ENCODE measurements around the gene ADAMTS17.

The ADAMTS17 gene

DNA sequence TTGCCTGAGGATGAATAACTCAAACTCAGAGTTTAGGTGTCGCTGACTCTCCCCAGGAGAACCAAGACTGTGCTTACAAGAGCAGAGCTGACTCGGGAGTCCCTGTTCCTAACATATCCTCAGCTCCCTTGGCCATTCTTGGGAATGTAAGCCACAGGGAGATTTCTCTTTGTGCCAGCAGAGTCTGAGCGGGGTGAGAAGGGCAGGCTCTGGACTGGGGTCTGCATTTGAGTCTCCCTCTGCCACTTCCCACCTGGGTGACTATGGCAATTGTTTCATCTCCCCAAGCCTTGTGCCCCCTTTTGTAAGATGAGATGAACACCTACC is 126.0 kb downstream of the ADAMTS17 start:
- DNase-seq, result no peak

DNA sequence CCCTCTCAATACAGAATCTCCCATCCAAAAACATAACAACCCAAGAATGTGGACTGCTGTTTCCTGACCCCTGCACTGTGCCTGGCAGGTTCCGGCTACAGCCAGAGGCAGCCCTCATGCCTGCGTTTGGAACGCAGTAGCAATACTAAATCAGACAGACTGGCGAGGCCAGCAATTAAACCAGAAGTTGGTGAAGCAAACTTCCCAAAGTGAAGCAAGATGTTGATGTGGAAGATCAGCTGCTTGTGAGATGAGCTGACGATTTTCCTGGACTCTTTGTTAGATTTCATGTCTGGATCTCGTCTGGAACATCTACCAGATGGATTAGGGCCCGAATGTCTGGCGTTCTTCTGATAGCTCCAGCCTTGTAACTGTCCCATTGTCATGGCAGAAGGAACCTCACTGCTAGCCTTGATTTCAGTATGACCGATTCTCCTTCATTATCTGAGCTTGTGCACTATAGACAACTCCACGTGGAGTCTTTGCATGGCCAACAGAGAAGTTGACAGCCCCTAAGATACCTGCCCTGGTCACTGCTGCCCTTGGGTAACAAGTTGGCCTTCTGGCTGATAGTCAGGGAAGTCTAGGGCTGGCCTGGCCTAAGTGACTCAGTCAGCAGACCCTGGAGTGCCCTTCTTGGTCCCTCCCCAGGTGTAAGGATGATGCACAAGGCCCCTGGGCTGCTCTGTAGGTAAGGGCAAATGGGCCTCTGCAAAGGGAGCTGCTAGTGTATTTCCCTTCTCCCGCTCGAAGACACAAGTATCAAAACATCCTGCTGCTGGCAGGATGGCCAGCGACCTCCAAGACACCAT is 126.5 kb downstream of the ADAMTS17 start:
- DNase-seq, result no peak

DNA sequence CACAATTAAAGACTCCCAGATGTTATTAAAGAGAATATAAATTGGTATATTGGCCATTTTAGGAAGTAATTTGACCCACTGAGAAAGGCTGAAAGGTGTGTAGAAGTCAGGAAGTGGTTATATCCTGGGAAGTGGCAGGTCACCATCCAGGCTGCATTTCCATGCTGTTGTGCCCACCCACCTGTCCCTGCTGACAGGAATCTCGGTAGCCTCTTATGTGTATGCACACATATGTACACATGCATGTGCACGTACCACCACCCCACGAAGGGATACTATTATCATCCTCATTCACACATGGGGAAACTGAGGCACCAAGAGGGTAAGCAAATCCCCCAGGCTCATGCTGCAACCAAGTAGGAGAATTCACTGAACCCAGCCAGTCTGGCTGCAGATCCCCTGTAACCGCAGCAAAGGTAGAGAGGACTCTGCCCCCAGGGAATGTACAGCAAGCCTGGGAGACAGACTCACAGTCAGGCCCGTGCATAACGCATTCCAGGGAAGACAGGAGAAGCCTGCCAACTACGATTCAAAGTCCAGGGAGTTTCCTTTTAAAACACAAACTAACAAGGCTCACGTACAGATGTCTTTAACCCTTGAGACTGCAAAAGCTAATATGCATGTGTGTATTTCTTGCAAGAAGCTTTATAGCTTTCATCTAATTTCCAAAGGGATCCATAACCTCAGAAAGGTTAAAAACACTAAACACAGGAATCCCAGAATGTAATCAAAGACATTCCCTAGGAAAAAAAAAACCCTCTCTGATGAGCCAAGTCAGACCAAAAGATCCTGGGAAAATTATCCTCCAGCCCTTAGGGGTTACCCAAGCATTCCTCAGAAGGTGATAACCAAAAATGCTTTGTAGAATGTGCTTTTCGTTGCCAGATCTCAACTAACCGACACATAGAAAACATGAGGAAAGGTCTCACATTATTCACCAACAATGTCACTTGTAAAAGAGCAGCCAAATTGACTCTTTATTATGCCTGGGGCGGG is 129.6 kb downstream of the ADAMTS17 start:
- no peak for DNase-seq

DNA sequence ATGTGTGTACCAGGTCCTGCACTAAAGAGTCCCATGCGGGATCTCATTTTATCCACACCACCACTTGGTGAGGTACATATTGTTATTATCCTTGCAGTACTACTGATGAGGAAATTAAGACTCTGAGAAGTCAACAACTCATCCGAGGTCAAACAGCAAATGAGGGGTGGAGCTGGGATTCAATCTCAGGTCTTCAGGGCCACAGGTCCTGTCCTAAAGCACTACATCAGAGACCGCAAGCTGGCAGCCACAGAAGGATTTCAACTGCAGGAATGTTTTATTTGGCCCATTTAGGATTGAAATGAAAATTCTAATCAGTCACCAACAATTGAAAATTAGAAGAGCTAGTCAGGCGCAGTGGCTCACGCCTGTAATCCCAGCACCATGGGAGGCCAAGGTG is 131.4 kb downstream of the ADAMTS17 start:
- no peak for DNase-seq

DNA sequence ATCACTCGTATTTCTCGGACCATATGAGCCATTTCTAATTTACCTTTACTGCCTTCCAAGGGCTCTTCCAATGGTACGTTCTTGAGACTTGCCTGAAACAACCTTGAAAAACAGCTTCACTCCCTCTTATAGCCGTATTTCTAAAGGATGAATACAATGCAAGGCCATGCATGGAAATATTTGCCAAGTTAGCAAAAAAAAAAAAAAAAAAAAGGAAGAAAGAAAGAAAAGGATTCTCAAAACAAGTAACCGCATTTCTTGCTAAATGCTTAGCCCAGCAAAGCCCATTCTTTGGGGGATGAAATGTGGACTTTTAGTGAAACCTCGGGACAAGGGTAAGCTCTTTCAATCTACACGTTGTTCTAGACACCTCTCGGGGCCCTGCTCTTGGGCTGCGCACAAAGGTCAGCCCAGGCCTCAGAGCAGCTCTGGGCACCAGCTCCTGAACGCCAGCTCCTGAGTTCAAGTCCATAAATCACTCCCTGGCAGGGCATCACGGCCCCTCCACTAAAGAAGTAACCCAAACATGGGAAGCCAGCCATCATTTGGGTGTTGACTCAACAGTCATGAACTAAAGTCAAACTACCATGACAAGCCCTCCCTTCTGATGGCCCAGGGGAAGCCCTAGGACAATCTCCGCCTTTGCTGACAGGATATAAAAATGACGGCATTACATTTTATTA is 132.7 kb downstream of the ADAMTS17 start:
- DNase-seq, result no peak

DNA sequence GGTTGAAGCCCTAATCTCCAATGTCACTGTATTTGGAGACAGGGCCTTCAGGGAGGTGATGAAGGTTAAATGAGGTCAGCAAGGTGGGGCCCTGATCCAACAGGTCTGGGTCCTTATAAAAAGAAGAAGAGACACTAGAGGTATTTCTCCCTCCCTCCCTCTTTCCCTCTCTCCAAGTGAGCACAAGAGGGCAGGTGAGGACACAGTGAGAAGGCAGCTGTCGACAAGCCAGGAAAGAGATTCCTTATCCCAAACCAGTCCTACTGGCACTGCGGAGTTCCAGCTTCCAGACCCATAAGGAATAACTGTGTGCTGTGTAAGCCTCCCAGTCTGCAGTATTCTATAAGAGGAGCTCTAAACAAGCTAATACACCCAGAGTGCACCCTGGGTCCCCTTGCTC is 134.7 kb downstream of the ADAMTS17 start:
- DNase-seq, result no peak

DNA sequence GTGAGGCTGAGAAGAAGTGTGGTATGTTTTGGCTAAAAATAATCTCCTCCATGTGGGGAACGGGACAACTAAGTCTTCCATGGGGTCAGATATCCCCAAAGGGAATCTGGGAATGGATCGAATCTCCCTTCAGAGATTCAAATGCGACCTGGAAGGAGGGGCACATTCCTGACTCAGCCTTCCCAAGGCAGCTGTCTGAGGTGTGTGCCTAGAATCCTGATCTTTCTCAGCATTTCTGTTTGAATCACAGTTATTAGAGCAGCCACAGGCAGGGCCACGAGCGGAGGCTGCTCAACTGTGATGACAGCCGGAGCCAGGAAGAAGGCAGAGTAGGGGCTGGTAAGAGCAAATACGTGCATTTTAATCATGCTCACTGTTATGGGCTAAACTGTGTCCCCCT is 135.1 kb downstream of the ADAMTS17 start:
- DNase-seq, result no peak

DNA sequence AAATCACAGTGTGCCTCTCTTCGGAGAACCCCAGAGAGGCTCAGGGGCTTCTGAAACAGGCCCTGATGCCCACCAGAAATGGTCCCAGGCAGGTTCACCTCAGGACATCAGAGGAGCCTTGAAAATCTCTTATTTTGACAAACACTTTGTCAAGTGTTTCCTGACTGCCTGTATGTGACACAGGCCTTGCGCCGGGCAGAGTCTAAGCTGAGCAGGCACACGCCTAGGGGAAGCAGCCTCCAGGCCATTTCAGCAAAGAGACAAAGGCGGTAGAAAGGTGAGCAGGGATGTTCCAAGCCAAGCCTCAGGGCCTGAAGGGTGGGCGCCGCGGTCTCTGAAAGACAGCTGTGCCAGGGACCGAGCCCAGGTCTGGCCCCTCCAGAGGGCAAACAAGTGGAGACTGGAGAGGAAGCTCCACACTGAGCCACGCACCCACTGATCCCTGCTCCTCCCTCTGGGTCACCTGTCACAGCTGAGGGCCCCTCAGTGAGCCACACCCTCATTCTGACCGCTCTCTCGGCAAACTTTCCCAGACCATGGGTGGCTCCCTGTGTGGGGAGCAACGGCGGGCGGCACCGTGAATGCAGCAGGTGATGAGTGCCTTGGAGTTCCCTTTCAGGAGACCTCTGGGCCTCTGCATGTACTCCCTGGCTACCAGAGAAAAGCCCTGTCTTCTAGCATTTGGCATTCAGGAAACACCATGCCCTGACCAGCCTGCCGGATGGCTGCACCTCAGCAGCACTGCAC is 136.1 kb downstream of the ADAMTS17 start:
- DNase-seq, result no peak

DNA sequence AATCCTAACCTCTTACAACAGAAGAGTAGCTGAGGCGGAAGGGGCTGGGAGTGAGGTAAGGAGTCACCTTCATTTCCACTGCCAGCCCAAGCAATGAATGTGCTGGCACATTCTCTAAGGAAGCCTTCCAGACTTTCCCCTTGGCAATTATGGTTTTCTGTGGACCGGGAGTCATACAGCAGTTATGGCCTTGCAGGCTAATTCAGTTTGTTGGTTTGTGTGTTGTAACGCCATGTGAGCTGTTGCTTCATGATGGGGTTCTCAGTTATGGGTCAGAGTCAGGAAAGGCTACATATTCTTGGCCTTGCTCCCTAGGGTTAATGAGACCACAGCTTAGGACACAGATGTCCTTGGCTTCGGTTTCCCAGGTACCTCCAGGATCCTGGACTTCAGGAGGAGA is 137.0 kb downstream of the ADAMTS17 start:
- no peak for DNase-seq

DNA sequence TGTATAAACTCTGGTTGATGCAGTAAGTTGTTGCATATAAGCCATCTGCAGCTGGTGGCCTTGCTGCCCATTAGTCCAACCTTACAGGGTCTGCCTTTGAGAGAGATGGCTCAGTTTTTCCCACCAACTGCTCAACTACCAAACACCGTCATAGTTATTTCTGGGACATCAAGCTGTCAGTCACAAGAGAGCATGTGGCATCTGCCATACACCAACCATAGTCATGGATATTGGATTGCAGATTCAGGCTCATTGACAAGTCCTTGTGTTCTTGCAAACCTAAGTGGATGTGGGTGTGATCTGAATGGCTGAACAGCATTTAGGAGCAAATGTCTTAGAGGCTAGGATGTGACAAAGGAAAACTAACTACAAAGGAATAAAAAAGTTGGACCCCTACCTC is 137.6 kb downstream of the ADAMTS17 start:
- DNase-seq, result no peak

DNA sequence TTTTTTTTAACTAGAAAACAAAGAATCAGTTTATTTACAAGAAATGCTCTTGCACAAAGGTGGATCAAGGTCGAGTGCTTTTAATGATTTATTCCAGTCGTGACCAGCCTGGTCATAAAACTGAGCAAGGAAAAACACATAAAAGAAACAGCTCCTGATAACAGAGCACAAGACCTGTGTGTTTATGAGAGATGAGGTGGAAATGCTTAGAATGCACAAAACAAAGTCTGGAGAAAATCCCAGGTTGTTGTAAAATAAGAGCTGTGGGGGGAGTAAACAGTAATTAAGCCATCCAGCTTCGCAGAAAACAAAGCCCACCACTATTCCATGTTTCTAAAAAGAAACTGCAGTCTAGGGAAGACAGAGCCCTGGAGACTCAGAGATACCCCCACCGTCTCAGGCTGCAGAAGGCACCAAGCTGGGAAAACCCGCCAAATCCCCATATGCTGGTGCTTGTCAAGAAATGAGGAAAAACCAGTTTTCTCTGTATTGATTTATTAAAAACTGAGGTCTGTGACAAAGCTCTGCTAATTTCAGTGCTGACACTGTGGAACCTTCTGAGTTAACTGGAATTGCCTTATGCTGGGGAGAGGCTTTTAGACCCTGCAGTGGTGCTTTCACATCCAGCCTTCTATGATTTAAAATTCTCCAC is 139.3 kb downstream of the ADAMTS17 start:
- no peak for DNase-seq

DNA sequence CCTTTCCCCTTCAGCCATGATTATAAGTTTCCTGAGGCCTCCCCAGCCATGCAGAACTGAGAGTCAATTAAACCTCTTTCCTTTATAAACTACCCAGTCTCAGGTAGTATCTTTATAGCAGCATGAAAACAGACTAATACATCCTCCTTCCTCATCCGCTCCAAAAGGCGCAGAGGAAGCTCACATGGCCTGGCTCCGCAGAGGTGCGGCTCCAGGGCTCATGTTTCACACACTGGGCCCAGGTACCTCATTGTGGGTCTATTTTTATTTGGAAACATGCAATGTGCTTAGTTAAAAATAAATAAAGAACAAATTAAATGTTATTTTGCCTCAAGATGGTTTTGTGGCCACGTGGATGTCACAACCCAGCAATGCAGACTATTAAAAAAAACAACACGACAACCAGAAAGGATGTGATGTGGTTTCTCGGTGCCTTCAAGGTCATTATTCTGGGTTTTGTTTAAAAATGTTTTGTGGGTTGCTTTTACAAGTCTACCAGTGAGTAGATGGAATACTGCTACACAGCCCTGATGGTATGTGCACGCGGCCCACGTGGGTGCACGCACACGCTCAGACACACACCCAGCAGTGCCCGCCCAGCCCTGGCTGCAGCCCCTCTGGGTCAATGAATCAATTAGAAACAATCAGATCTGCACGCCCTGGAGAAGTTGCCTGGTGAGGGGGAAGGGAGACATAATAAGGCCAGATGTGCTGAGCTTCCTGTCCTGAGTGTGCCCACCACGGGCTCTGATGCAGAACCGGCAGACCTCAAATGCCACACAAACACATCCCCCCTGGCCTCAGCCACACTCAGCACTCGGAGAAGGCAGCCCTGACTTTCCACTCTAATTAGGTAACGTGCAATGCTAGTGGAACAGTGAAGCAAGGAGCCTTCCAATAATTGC is 140.1 kb downstream of the ADAMTS17 start:
- DNase-seq, result no peak

DNA sequence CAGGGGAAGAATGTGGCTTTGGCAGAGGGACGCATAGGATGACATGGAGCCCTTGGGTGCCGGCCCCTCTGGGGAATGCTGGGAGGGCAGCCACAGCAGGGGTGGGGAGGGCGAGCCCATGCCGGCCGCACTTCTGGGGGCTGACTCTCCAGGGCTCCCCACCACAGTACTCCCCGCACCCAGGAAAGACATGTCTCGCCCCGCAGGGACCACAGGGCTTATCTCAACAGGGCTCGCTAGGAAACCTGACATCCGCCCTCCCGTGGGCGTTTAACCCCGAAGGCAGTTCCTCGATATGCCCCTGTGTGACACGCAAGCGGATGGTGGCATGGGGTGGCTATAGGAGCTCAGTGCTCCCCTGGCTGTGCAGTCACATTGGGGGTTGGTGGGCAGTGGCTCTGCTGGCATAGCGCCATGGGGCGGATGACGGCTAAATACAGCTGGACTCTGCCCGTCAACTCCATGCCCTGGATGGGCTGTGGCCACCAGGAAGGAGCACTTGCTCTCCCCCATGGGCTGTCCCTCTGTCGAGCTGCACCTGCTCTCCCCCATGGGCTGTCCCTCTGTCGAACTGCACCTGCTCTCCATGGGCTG is 141.4 kb downstream of the ADAMTS17 start:
- no peak for DNase-seq

DNA sequence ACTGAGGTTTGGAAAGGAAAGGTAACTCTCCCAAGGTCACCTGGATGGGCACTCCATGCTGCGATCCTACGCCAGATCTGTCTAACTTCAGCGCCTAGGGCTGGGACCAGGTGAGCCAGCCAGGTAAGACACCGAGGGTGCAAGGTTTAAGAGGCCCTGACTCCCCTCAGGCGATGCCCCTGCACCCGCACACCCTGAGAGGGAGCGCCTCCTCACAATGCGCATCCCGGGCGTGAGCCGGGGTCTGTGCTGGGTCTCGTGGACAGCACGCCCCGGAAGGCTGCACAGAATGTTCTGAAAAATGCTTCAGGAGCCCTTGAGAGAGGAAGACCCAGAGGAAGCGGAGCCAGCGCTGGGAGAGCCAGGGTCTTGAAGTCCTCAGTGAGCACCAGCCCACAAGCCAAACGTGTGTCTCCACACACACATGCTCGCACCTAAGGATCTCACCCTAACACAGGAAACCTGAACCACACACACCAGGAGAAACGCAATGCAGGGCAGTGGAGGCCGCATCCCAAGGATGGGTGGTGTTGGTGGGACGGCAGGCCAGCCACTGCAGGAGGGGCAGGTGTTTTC is 142.0 kb downstream of the ADAMTS17 start:
- DNase-seq, result no peak

DNA sequence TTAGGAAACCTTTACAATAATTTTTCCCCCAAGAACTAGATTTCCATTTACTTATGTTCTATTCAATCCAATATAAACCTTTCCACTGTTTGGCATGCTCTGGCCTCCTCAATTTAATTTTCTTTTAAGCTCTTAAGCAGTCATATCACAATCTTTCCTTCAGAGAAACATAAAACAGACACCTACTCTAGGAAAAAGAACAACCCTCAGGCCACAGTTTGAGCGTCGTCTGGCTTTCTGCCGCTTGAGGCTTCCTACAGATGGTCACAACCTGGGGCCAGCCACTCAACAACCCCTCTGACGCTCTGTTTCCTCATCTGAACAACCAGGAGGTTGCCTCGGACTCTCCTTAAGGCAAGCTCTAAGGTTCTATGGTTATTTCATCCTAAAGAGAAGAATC is 143.3 kb downstream of the ADAMTS17 start:
- DNase-seq, result no peak

DNA sequence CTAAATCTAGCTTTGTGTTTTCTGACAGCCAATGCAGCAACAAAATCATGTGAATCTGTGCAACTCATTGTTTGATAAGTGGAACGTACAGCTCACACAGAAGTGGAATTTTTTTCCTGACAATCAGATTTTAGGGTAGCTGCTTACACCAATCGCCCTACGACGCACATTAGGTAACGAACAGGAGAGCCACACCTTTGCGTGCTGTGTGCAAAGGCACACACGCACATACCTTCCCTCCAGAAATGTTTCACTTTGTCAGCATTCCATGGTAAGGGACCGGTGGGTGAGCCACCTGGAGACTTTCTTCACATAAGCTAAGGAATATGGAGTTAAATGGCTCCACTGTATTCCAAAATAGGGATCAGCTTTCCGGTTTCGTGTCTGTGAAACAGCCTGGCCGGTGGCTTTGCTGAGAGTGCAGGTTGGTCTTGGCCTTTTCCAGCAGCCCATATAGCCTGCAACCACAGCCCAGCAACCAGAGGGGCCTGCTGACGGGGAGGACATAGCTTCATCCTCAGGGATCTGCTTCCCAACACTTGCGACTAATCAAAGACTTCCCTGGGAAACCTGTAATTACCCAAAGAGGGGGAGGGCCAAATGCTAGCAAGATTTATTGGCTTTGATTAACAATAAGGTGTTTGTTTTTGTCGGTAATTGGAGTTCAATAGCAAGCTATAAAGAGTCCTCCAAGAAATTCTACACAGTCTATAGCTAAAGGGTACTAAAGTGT is 145.3 kb downstream of the ADAMTS17 start:
- no peak for DNase-seq

DNA sequence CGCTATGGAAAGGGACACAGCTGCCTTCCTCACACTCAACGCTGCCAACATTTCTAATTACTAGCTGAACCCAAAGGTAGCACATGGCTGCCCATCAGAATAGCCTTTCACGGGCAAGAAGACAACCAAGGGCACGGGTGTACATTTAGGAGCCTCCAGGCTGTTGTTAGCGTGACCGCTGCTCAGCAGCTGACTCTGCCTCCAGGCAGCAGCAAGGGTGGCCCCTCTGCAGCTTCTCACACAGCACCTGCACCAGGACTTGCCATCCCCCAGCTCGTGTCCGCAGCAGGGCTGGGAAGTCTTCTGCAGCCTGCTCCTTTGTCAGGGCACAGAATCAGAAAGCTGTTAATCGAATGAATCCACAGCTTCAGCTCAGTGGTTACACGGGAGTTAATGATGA is 146.8 kb downstream of the ADAMTS17 start:
- no peak for DNase-seq

DNA sequence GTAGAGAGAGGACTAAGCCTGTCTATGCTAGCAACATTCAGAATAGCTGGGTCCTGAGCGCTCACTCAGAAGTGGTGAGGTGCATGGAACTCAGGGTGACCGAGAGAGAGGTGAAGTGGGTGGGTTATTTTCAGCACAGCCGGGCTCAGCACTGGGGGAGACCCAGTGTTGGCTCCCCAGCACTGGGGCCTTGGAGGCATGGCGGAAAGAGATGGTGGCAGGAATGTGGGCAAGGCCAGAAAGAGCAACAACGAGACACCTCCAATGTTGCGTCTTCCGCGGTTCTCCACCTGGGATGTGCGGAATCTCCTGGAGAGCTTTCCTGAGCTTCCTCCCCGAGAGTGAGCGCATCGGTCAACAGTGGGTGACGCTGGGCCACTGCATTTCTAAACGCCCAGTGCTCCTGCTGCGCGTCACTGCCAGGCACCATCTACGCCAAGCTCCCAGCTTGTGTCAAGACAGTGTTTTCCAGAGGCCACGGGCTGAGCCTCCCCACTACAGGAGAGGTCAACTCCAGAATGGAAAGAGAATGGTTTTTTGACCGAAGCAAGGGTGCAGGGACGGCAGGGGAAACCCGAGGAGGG is 148.4 kb downstream of the ADAMTS17 start:
- no peak for DNase-seq
